NB4 (cell line): ENCODE data around the gene SLC25A25.
A peak's percentile ranks its signal among the peaks of the same experiment; 100 is the strongest.
"Not testable (repeated sequence)": the region's sequence is repeated elsewhere in the genome, so short reads cannot be mapped to it uniquely, and the experiment has no call there.

Experiments used
- DNase-seq: peaks from one replicate; pipeline ENCODE4 v3.0.0; 2010; ENCODE audit warnings: low read depth
- H3K4me3 ChIP-seq: one replicate; pipeline ENCODE4 v1.5.1; 2011; ENCODE audit warnings: mild to moderate bottlenecking, low read depth, low read length, moderate library complexity
- CTCF ChIP-seq: IDR thresholded peaks from one replicate; pipeline ENCODE4 v1.5.1; 2012; ENCODE audit warnings: low read depth, low read length
- MAX ChIP-seq: IDR thresholded peaks from 2 replicates; pipeline ENCODE4 v1.6.1; 2011; ENCODE audit warnings: low read depth, low read length
- MYC ChIP-seq: IDR thresholded peaks from 2 replicates; pipeline ENCODE4 v1.6.1; 2011; ENCODE audit warnings: low read depth, low read length
- POLR2A ChIP-seq: IDR thresholded peaks from 2 replicates; pipeline ENCODE4 v1.6.1; 2011; ENCODE audit warnings: mild to moderate bottlenecking; ENCODE audit not compliant: insufficient read length; ENCODE audit errors: extremely low read depth

SLC25A25 gene

GRCh38 chr9:128034821-128035652, 33.0 kb upstream of the SLC25A25 start:
- H3K4me3 ChIP-seq: no peak overlapping the region
- DNase-seq: peak; percentile 79
- TF ChIP-seq CTCF: peak; percentile 60
- peak; percentile 93 for TF ChIP-seq MAX
- TF ChIP-seq POLR2A: no peak
- peak; percentile 90 for TF ChIP-seq MYC

GRCh38 chr9:128036522-128036921, 31.5 kb upstream of the SLC25A25 start:
- DNase-seq, H3K4me3 ChIP-seq: not testable (repeated sequence)

- DNase-seq, H3K4me3 ChIP-seq: not testable (repeated sequence)
These were observed 27.2 kb upstream of the SLC25A25 start for GRCh38 chr9:128040783-128041182.

GRCh38 chr9:128042043-128042442, 26.0 kb upstream of the SLC25A25 start:
- TF ChIP-seq MAX (no peak), POLR2A (no peak), CTCF (no peak), MYC (no peak)
- H3K4me3 ChIP-seq: no peak overlapping the region
- DNase-seq: no peak

GRCh38 chr9:128043467-128043868, 24.6 kb upstream of the SLC25A25 start:
- DNase-seq: no peak
- TF ChIP-seq CTCF: no peak
- no peak for TF ChIP-seq MAX
- no peak for TF ChIP-seq POLR2A
- no peak for TF ChIP-seq MYC
- H3K4me3 ChIP-seq: no peak overlapping the region

- not testable (repeated sequence) for DNase-seq
These were observed 22.6 kb upstream of the SLC25A25 start for GRCh38 chr9:128045409-128045808.

GRCh38 chr9:128045831-128046230, 22.2 kb upstream of the SLC25A25 start:
- no peak for DNase-seq
- TF ChIP-seq MYC: no peak
- no peak for TF ChIP-seq CTCF
- no peak for TF ChIP-seq POLR2A
- no peak for TF ChIP-seq MAX
- no peak overlapping the region for H3K4me3 ChIP-seq

More at GRCh38 chr9:128045409-128045808, 22.6 kb upstream of the SLC25A25 start:
- H3K4me3 ChIP-seq: not testable (repeated sequence)
